ENCODE measurements around the gene INKA2.
A peak's percentile ranks its signal among the peaks of the same experiment; 100 is the strongest.

INKA2 gene

DNA sequence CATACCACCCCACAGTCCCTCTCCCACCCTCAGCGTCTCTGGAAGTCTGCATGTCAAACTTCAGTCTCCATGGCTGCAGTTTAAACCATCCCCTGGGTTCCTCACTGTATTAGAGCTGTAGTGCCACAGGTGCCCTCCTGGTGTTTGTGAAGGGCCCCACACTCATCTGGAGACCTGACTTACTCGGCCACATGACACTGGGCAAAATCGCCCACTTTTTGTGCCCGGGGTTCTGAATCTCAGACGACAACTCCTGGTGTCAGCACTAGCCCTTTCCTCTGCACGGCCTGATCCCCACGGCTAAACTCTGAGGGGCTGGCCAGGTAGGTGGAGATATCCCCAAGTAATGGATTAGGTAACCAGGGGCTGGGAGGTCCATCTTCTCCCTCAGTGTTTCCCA is 6.5 kb downstream of the INKA2 start:
- DNase-seq (ENCODE audit: low read depth), result no peak

- DNase-seq (ENCODE audit: low read depth), result no peak
Observed at GRCh38 chr1:111731956-111732355, 7.2 kb downstream of the INKA2 start.

DNA sequence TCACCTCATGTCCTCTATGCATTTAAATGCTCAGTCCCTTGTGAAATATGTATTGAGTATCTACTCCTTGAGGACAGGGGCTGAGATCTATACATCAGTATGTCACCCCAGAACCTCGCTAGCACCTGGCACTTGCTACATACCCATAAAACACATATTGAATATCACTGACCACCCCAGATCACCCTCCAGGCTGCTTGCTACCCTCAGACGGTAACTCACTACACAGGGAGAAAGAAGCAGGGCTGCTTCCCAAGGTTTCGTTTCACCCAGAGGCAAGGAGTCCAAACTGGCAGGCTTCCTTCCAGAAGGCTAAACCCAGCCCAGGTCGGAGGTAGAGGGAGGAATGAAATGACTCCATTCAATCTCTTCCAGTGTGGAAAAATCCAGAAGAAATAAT is 8.5 kb downstream of the INKA2 start:
- no peak for DNase-seq (ENCODE audit: low read depth)

- no peak for DNase-seq (ENCODE audit: low read depth)
Observed at GRCh38 chr1:111729946-111730681, 9.1 kb downstream of the INKA2 start.

- no peak for DNase-seq (ENCODE audit: low read depth)
Observed at GRCh38 chr1:111729271-111729921, 9.8 kb downstream of the INKA2 start.

GRCh38 chr1:111727056-111727455 is 12.1 kb downstream of the INKA2 start:
- no peak for DNase-seq (ENCODE audit: low read depth)

- DNase-seq (ENCODE audit: low read depth), result no peak
Observed at GRCh38 chr1:111725192-111725591, 14.0 kb downstream of the INKA2 start.

GRCh38 chr1:111723871-111724270 is 15.3 kb downstream of the INKA2 start:
- DNase-seq (ENCODE audit: low read depth), result no peak

GRCh38 chr1:111723091-111723806 is 15.9 kb downstream of the INKA2 start:
- DNase-seq (ENCODE audit: low read depth), result no peak

DNA sequence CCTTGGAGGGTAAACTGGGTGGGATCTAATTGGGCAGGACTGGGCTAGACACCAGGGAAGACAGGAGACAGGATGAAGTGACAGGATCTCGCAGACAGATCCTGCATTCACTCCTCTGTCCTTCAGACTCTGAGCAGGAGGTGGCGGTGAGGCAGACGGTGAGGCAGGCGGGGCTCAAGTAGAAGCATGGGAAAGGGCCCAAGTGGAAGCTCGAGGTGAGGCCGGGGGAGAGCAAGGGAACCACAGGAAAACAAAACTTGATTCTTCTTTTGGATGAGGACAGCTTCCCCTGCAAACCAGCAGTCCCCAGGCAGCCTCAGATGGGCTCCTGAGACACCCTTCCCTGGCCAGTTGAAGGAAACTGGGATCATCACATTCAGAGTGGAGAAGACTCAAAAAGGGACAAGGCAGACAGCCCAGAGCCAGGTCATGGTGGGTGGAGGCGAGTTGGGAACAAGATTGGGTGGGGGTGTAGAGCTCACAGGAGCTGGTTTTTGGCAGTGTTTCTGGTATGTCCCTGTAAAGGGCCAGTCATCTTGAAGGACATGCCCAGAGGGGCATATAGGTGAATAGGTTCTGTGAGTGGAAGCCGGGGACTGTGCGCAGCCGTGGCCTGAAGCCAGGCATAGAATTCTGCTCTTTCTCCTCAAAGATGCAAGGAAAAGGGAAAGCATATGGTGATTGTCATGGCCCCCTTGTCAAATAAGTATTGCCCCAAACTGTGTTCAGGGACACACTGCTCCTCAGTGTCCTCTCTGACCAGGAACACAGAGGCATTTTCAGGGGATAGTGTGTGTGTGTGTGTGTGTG is 18.0 kb downstream of the INKA2 start:
- no peak for DNase-seq (ENCODE audit: low read depth)

DNA sequence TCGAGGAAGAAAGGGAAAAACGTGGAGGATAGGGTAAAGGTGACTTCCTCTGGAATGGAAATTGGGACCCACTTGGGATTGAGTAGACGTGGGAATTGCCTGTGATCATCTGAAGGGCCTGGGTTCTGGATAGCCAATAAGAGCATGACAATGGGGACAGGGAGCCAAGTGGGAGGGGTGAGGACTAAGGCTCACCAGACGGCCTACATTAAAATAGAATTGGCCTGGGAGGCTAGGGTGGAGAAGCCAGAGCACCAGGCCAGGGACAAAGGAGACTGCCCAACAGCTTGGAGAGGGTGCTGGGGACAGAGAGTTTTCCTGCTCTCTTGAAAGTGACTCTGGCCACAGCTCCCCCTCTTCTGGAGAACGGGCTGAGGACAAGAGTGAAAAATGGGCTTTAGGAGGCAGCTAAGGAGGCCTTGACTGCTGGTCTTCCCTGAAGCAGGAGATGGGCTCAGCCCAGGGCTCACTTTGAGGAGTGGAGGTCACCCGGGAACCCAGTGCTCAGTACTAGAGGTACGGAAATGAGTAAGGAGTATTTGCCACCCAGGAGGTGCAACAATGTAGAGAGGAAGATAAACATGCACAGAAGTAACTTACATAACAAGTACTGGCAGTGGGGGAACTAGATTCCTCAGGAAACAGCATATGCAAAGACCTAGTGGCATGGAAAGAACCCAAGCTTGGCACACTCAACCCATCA is 18.8 kb downstream of the INKA2 start:
- no peak for DNase-seq (ENCODE audit: low read depth)

GRCh38 chr1:111719674-111720132 is 19.5 kb downstream of the INKA2 start:
- no peak for DNase-seq (ENCODE audit: low read depth)

DNA sequence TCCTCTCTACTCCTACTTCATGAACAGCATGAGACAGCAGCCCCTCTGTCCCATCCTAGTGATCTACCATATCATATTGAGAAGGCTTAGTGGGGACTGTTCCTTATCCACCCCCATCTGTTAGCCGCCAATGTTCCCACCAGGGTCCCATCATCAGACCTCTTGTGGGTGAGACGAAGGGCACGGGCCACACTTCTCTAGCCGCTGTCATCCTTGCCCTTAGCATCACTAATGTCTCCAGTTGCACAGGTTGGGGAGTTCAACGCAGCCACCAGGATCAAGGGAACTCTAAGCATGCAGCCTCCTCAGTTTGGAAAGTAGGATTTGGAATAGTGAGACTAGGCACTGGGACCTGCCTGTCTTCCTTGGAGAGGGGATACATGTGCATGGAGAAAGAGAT is 20.1 kb downstream of the INKA2 start:
- no peak for DNase-seq (ENCODE audit: low read depth)

DNA sequence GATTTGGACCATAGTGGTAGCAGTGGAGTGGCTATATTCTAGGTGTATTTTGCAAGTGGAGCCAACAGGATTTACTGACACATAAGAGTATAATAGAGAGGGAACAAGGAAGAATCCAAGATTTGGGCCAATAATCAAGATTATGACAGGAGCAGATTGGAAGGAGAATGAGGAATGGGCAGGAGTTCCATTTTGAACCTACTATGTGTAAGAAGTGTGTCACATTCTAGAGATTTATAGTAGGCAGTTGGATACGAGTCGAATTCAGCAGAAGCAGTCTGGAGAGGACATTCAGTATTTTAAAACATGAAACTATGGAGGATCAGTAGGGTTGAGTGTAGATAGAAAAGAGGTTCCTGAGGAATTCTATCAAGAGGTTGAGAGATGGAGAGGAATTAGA is 21.7 kb downstream of the INKA2 start:
- no peak for DNase-seq (ENCODE audit: low read depth)

DNA sequence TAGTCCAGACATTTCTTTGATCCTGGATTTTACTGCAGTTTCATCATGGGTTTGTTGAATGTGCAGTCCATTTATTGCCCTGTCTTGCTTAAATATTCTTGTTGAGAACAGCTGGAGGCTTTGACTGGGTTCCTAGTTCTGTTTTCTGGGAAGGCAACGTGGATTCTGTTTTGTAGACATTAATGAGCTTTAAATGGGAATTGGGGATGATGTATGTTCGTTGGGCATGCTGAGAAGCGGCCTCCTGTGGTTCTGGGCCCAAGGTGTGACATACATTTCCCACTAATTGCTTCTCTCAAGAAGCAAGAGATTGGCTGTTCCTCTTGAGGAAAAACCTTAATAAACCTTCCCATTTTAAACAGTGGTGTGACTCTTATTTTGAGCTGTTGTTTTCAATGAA is 22.9 kb downstream of the INKA2 start:
- no peak for DNase-seq (ENCODE audit: low read depth)

DNA sequence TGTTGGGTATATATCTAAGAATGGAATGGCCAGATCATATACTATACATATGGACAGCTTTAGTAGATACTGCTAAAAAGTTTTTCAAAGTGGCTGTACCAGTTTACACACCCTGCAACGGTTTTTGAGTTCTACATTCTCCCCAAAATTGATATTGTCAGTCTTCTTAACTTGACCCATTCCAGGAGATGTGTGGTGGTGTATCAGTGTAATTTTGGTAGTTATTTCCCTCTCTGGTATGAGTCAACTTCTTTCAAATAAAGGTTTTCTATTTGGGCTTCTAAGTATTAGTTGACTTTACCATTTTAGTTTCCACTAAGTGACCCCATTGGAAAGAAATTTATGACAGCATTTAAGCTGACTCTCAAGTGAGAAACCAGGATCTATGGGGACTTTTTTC is 29.2 kb downstream of the INKA2 start:
- DNase-seq (ENCODE audit: low read depth), result no peak

GRCh38 chr1:111707906-111708305 is 31.3 kb downstream of the INKA2 start:
- DNase-seq (ENCODE audit: low read depth), result peak; percentile 83

DNA sequence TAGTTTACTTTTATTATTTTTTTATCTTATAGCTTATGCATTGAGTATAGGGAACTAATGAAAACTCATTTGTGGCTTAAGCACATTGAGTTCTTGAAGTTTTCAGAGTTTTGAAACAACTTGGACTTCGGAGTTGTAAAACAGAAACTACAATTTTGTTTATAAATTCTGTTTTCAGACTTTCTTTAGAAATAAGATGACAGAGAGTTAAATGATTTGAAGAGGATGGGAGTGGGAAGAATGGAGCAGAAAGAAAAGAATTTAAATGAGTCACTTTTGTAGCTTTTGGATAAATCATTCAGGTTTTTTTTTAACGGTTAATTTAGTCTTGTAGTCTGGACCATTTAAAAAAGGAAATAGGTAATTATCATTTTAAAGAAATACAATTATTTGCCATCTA is 32.3 kb downstream of the INKA2 start:
- peak; percentile 32 for DNase-seq (ENCODE audit: low read depth)

DNA sequence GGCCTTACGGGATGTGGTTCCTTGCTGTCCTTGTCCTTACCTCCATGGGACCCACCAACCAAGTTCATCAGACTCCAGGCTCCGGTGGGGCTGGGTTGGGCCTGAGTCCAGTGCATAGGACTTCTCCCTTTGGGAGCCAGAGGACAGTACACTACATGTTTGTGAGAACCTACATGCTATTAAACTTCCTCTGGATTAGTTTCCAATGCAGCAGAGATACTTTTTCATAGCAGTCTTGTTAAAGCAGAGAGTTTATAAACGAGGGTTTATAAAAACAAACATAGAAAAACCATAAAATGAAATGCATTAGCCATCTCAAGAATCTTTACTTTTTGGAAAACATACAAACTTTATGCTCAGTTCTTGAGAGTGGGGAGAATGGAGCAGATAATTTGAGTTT is 33.4 kb downstream of the INKA2 start:
- DNase-seq (ENCODE audit: low read depth), result no peak

GRCh38 chr1:111704776-111705175 is 34.4 kb downstream of the INKA2 start:
- no peak for DNase-seq (ENCODE audit: low read depth)

GRCh38 chr1:111704240-111704639 is 35.0 kb downstream of the INKA2 start:
- DNase-seq (ENCODE audit: low read depth), result no peak

Measured in iris pigment epithelial cell (primary cell).